HL-60 (cell line): ENCODE results near the gene POLR2C.

Source experiments
- DNase-seq, 2 experiments: peaks; one replicate each; pipeline ENCODE4 v3.0.0-alpha.2; 2010 to 2020; ENCODE audit warnings: low read depth in 1 of 2, low spot score in 1 of 2
- H3K27ac ChIP-seq: fragments of 250-450 bp; sonication (Bioruptor Pico); replicated peaks from 2 replicates; pipeline ENCODE4 v1.5.1; 2020; ENCODE audit warnings: mild to moderate bottlenecking, moderate library complexity
- H3K27me3 ChIP-seq: fragments of 250-450 bp; sonication (Bioruptor Pico); 2 replicates; pipeline ENCODE4 v1.5.1; 2021; ENCODE audit warnings: mild to moderate bottlenecking, moderate library complexity; ENCODE audit not compliant: insufficient read depth, poor library complexity, severe bottlenecking
- H3K4me3 ChIP-seq: replicated peaks from 2 replicates; pipeline ENCODE4 v1.5.1; 2011; ENCODE audit warnings: mild to moderate bottlenecking, control low read depth, low read length; ENCODE audit not compliant: insufficient read depth
- GABPA ChIP-seq: IDR thresholded peaks from 2 replicates; pipeline ENCODE4 v1.6.1; 2012; ENCODE audit warnings: low read depth
- POLR2AphosphoS5 ChIP-seq: IDR thresholded peaks from 2 replicates; pipeline ENCODE4 v1.6.1; 2012; ENCODE audit warnings: low read depth
- SPI1 ChIP-seq: IDR thresholded peaks from 2 replicates; pipeline ENCODE4 v1.6.1; 2012; ENCODE audit warnings: low read depth, mild to moderate bottlenecking, borderline replicate concordance
- TF ChIP-seq, protein P1 (sequence below): IDR thresholded peaks from 2 replicates; pipeline ENCODE4 v1.6.1; 2012; ENCODE audit warnings: low read depth; ENCODE audit not compliant: insufficient replicate concordance
- TF ChIP-seq, protein P2 (sequence below): IDR thresholded peaks from one replicate; pipeline ENCODE4 v1.5.1; 2011; ENCODE audit warnings: low read length, control low read depth, inconsistent platforms; ENCODE audit not compliant: insufficient read depth

Gene POLR2C

DNA sequence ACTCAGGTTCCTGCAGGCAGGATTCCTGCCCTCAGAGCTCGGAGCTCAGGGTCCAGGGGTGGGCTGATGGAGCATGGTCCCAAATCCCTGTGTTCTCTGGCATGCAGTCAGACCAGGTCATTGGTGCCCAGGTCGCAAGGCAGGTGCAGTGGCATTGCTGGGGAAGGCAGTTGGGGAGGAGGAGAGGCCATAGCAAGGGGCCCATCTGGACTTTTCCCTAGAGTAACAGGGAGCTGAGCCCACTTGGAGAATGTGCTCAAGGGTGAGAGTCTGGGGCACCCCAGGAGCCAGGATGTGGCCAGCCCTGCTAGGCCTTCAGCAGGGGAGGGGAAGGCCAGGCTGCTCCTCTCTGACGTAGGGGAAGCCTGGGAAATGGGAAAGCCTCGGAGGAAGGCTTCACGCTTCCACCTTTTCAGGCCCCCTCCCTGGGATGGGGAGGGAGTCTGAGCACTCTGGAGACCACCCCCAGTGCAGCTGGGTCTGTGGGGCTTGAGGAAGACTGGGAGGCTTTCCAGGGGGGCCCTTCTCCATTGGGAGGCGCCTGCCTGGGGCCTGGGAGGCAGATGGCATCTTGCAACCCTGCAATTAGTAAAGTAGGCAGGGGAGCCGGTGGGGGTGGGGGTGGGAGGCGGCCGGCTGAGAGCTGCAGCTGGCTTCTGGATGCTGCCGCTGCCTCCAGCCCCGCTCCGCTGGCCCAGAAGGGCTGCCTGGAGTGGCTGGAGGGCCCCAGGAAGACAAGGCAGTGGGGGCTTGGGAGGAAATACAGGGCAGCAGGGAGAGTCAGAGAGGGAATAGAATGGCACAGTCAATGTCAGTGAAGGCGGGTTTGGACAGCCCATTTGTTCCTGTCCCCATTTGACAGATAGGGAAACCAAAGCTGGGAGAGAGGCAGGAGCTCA is 44.9 kb downstream of the POLR2C start:
- Histone ChIP-seq H3K4me3 (no peak overlapping the region), H3K27me3 (no peaks in the 10 kb centered on the region), H3K27ac (no peak overlapping the region)
- no peak for DNase-seq
- TF ChIP-seq SPI1, result no peak
- TF ChIP-seq GABPA, result no peak
- TF ChIP-seq, protein P1, sequence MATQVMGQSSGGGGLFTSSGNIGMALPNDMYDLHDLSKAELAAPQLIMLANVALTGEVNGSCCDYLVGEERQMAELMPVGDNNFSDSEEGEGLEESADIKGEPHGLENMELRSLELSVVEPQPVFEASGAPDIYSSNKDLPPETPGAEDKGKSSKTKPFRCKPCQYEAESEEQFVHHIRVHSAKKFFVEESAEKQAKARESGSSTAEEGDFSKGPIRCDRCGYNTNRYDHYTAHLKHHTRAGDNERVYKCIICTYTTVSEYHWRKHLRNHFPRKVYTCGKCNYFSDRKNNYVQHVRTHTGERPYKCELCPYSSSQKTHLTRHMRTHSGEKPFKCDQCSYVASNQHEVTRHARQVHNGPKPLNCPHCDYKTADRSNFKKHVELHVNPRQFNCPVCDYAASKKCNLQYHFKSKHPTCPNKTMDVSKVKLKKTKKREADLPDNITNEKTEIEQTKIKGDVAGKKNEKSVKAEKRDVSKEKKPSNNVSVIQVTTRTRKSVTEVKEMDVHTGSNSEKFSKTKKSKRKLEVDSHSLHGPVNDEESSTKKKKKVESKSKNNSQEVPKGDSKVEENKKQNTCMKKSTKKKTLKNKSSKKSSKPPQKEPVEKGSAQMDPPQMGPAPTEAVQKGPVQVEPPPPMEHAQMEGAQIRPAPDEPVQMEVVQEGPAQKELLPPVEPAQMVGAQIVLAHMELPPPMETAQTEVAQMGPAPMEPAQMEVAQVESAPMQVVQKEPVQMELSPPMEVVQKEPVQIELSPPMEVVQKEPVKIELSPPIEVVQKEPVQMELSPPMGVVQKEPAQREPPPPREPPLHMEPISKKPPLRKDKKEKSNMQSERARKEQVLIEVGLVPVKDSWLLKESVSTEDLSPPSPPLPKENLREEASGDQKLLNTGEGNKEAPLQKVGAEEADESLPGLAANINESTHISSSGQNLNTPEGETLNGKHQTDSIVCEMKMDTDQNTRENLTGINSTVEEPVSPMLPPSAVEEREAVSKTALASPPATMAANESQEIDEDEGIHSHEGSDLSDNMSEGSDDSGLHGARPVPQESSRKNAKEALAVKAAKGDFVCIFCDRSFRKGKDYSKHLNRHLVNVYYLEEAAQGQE, result no peak
- TF ChIP-seq, protein P2, sequence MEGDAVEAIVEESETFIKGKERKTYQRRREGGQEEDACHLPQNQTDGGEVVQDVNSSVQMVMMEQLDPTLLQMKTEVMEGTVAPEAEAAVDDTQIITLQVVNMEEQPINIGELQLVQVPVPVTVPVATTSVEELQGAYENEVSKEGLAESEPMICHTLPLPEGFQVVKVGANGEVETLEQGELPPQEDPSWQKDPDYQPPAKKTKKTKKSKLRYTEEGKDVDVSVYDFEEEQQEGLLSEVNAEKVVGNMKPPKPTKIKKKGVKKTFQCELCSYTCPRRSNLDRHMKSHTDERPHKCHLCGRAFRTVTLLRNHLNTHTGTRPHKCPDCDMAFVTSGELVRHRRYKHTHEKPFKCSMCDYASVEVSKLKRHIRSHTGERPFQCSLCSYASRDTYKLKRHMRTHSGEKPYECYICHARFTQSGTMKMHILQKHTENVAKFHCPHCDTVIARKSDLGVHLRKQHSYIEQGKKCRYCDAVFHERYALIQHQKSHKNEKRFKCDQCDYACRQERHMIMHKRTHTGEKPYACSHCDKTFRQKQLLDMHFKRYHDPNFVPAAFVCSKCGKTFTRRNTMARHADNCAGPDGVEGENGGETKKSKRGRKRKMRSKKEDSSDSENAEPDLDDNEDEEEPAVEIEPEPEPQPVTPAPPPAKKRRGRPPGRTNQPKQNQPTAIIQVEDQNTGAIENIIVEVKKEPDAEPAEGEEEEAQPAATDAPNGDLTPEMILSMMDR, result no peak
- no peak for TF ChIP-seq POLR2AphosphoS5

DNA sequence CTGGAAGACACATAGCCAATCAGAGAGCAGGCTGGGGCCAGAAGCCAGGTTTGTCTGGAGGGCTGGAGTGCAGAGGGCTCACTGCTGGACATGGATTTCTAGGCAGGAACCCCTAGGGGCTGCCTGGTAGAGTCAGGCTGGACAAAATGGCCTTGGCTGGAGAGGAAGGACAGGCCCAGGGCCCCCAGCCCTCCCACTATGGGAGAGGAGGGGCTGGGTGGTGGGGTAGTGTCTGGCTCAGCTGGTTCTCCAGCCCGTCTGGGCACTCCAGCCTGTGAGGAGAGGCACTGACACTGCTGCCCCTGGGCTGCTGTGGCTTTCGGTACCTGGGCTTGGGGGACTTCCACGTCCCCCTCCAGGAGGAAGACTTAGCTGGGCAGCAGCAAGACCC is 45.6 kb downstream of the POLR2C start:
- H3K27ac ChIP-seq, result no peak overlapping the region
- DNase-seq, result no peak
- TF ChIP-seq, protein P2, result no peak
- no peak for TF ChIP-seq POLR2AphosphoS5
- TF ChIP-seq SPI1, result no peak
- no peak for TF ChIP-seq GABPA
- TF ChIP-seq, protein P1, result no peak
- H3K4me3 ChIP-seq, result no peak overlapping the region
- H3K27me3 ChIP-seq, result no peaks in the 10 kb centered on the region

DNA sequence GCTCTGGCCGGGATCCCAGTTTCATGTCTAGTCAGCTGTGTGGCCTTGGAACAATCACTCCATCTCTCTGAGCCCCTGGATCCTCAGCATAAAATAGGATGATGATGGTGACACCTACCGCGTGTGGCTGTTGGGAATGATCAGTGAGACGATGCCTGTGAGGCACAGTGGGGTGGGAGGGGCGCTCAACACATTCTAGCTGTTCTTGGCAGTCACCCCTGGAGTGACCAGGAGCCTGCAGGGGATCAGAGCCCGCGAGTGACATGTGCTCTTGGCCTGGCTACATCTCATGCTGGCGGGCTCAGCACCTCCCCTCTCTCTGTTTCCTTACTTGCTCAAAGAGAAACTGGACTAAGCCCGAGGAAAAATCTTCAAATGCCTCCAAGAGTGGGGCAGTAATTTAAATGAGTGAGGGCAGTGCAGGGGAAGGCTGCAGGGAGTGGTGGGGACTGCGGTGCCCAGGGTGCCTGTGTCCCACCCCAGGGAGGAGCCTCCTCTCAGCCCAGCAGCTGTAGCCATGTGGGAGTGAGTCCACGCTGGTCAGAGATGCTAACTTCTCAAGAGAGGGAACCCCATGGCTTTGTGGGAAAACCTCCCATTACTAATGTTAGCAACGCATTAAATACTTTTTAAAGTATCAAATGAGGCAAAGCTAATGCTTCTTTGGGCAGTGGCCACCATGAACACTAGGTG is 46.9 kb downstream of the POLR2C start:
- no peak overlapping the region for H3K4me3 ChIP-seq
- H3K27me3 ChIP-seq, result no peaks in the 10 kb centered on the region
- TF ChIP-seq, protein P1, result no peak
- no peak for TF ChIP-seq SPI1
- TF ChIP-seq GABPA, result no peak
- TF ChIP-seq, protein P2, result no peak
- no peak for TF ChIP-seq POLR2AphosphoS5
- H3K27ac ChIP-seq, result no peak overlapping the region
- DNase-seq, result no peak
